HEK293T (cell line): ENCODE measurements around the gene PROZ.

Experiments
- CTCF ChIA-PET: fragments of 350-600 bp; formaldehyde crosslinking; extraction: SDS; loops from one replicate; lab custom pipeline; 2021; ENCODE audit warnings: antibody characterized with exemption, inconsistent platforms; lab: Yijun Ruan, JAX
- POLR2A ChIA-PET: fragments of 350-600 bp; formaldehyde crosslinking; extraction: SDS; loops from one replicate; lab custom pipeline; 2020; ENCODE audit warnings: antibody characterized with exemption, inconsistent platforms; lab: Yijun Ruan, JAX
- DNase-seq: peaks from one replicate; pipeline ENCODE4 v3.0.0; 2012; ENCODE audit warnings: mixed read lengths; ENCODE audit errors: extremely low spot score
- ARNT ChIP-seq: fragments of 450-650 bp; IDR thresholded peaks from 2 replicates; pipeline ENCODE4 v1.6.1; 2017; ENCODE audit warnings: mild to moderate bottlenecking
- BHLHE40 ChIP-seq: fragments of 450-650 bp; IDR thresholded peaks from 2 replicates; pipeline ENCODE4 v1.6.1; 2016; ENCODE audit warnings: mild to moderate bottlenecking, moderate library complexity, borderline replicate concordance
- CTBP1 ChIP-seq: fragments of 450-650 bp; IDR thresholded peaks from 2 replicates; pipeline ENCODE4 v1.6.1; 2016; ENCODE audit warnings: borderline replicate concordance
- ELF4 ChIP-seq: fragments of 450-650 bp; IDR thresholded peaks from 2 replicates; pipeline ENCODE4 v1.6.1; 2017; ENCODE audit warnings: antibody characterized with exemption
- FOXA1 ChIP-seq: fragments of 450-650 bp; IDR thresholded peaks from 2 replicates; pipeline ENCODE4 v1.6.1; 2016; ENCODE audit warnings: mild to moderate bottlenecking
- FOXK2 ChIP-seq: fragments of 450-650 bp; IDR thresholded peaks from 2 replicates; pipeline ENCODE4 v1.6.1; 2016; ENCODE audit warnings: mild to moderate bottlenecking
- FOXM1 ChIP-seq: fragments of 450-650 bp; IDR thresholded peaks from 2 replicates; pipeline ENCODE4 v1.6.1; 2017; ENCODE audit warnings: mild to moderate bottlenecking, borderline replicate concordance
- HDGF ChIP-seq: fragments of 450-650 bp; IDR thresholded peaks from 2 replicates; pipeline ENCODE4 v1.6.1; 2017; ENCODE audit warnings: antibody characterized with exemption, borderline replicate concordance
- L3MBTL2 ChIP-seq: fragments of 450-650 bp; conservative IDR thresholded peaks from 2 replicates; pipeline ENCODE4 v1.6.1; 2016; ENCODE audit warnings: mild to moderate bottlenecking
- LEF1 ChIP-seq: fragments of 450-650 bp; IDR thresholded peaks from 2 replicates; pipeline ENCODE4 v1.6.1; 2017; ENCODE audit warnings: mild to moderate bottlenecking, borderline replicate concordance
- NFRKB ChIP-seq: fragments of 450-650 bp; IDR thresholded peaks from 2 replicates; pipeline ENCODE4 v1.6.1; 2016; ENCODE audit warnings: mild to moderate bottlenecking, moderate library complexity
- SP1 ChIP-seq: fragments of 450-650 bp; IDR thresholded peaks from 2 replicates; pipeline ENCODE4 v1.6.1; 2017
- SUZ12 ChIP-seq: fragments of 450-650 bp; IDR thresholded peaks from 2 replicates; pipeline ENCODE4 v1.6.1; 2016; ENCODE audit warnings: mild to moderate bottlenecking
- TARDBP ChIP-seq: fragments of 450-650 bp; IDR thresholded peaks from 2 replicates; pipeline ENCODE4 v1.6.1; 2016
- ZNF384 ChIP-seq: fragments of 450-650 bp; IDR thresholded peaks from 2 replicates; pipeline ENCODE4 v1.6.1; 2016
- TF ChIP-seq, protein P1 (sequence below): fragments of 450-650 bp; IDR thresholded peaks from 2 replicates; pipeline ENCODE4 v1.6.1; 2016

The PROZ gene

DNA sequence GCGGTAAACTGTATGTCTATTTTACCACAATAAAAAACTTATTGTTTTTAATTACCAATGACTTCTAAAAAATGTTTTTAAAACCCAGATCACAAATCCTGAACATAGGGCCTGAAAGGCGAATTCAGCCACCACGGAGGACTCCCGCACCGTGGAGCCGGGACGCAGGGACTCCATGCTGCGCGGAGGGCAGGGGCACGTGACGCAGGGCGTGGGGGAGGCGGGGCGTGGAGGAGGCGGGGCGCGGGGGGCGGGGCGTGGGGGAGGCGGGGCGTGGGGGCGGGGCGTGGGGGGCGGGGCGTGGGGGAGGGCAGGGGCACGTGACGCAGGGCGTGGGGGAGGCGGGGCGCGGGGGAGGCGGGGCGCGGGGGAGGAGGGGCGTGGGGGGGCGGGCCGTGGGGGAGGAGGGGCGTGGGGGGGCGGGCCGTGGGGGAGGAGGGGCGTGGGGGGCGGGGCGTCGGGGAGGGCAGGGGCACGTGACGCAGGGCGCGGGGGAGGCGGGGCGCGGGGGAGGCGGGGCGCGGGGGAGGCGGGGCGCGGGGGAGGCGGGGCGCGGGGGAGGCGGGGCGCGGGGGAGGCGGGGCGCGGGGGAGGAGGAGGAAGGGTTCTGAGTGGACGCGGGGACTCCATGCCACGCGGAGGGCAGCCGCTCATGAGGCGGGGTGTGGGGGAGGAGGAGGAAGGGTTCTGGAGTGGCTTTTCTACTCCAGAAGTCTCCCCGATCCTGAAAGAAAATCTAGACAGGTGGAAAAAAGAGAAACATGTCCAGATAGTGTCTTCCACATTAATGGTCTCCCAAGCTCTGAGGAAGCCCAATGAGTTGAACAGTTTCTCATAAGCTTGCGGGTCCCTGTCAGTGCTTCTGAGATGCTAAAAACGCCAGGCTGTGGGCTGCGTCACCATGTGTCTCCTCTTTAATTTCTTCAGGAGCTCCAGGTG is 4.4 kb upstream of the PROZ start:
- ChIA-PET CTCF (no interaction called here), POLR2A (no interaction called here)
- TF ChIP-seq L3MBTL2 (0 out of 2 replicates have a peak, but pooled peaks have one; percentile 18), SP1 (no peak)
- TF ChIP-seq, protein P1, sequence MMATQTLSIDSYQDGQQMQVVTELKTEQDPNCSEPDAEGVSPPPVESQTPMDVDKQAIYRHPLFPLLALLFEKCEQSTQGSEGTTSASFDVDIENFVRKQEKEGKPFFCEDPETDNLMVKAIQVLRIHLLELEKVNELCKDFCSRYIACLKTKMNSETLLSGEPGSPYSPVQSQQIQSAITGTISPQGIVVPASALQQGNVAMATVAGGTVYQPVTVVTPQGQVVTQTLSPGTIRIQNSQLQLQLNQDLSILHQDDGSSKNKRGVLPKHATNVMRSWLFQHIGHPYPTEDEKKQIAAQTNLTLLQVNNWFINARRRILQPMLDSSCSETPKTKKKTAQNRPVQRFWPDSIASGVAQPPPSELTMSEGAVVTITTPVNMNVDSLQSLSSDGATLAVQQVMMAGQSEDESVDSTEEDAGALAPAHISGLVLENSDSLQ, result no peak

DNA sequence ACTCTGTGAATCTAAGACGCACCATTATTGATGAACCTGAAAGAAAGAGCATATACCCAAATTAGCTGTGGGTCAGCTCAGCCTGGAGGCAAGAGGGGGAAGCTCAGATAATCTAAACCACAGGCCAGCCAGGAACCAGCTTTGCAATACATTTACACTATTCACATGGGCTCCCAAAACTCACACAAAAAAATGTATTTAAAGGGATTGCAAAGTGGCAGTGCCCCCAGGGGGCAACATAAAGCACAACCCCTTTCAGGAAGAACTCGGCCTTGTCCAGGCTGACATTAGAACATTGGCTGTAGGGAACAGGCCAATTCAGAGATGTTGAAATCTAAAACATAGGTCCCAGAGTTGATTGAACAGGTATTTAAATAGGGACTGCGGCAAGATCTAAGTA is 3.2 kb upstream of the PROZ start:
- CTCF ChIA-PET, result no interaction called here
- DNase-seq, result no peak

More for the DNA sequence above, 4.4 kb upstream of the PROZ start:
- DNase-seq, result peak; percentile 57

DNA sequence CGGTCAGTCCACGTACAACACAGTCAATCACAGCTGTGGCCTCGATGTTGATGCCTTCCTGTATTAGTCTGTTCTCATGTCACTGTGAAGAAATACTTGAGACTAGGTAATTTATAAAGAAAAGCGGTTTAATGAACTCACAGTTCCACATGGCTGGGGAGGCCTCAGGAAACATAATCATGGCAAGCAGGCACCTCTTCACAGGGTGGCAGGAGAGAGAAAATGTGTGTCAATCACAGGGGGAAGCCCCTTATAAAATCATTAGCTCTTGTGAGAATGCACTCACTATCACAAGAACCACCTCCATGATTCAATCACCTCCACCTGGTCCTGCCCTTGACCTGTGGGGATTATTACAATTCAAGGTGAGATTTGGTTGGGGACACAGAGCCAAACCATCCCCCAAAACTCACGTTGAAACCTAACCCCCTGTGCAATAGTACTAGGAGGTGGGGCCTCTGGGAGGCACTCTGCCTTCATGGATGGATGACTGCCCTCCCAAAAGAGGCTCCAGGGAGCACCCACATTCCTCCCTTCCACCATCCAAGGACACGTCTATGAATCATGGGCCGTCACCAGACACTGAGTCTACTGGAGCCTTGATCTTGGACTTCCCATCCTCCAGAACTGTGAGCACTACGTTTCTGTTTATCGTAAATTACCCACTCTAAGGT is 2.3 kb upstream of the PROZ start:
- ChIA-PET POLR2A (no interaction called here), CTCF (no interaction called here)
- TF ChIP-seq FOXM1 (no peak), HDGF (no peak), SUZ12 (no peak), FOXK2 (no peak)
- DNase-seq, result no peak

More for the DNA sequence above, 3.2 kb upstream of the PROZ start:
- TF ChIP-seq LEF1 (no peak), CTBP1 (no peak)
- POLR2A ChIA-PET, result no interaction called here

DNA sequence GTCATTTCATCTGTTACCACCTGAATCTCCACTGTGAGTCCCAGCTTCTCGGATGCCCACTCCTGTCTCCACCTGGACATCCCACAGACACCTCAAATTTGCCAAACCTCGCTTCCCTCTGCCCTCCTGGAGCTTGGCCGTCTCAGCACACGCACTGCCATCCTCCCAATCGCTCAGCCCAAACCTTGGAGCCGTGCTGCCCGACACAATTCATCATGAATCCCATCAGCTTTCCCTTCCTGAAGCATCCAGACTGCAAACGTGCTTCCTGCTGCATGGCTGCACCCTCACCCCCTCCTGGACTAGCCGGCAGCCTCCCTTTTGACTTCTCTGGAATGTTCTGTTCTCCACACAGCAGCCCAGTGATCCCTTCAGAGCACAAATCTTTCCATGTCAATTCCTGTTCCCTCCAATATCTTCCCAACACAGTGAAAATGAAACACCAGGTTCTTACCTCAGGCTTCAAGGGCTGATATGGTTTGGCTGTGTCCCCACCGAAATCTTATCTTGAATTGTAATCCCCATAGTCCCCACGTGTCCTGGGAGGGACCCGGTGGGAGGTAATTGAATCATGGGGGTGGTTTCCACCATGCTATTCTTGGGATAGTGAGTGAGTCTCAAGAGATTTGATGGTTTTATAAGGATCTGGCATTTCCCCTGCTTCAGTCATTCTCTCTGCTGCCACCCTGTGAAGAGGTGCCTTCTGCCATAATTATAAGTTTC is 1.1 kb upstream of the PROZ start:
- POLR2A ChIA-PET, result no interaction called here
- no peak for DNase-seq
- TF ChIP-seq SUZ12 (no peak), HDGF (no peak), FOXA1 (no peak), LEF1 (no peak)
- CTCF ChIA-PET, result no interaction called here

DNA sequence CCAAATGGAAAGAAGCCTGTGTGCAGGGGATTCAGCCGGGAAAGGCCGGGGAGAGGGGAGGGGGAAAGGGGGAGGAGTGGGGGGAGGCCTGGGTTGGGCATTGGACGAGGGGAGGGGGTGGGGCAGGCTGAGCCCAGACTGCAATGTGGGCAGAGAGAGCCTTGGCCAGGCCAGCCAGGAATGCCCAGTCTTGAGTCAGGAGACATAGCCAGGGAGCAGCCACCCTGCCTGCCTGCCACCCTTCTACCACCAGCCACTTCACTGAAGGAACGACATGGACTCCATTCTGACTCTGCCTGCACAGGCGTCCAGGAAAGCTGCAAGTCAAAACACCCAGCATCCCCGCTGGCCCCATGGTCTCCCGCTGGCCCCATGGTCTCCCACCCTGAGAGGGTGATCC is 498 bp downstream of the PROZ start:
- ChIA-PET POLR2A (no interaction called here), CTCF (no interaction called here)
- TF ChIP-seq NFRKB, result no peak
- no peak for TF ChIP-seq FOXK2
- TF ChIP-seq LEF1, result no peak
- TF ChIP-seq FOXM1, result no peak
- no peak for TF ChIP-seq ZNF384
- TF ChIP-seq, protein P1, result no peak
- TF ChIP-seq SUZ12, result no peak
- no peak for TF ChIP-seq FOXA1
- TF ChIP-seq CTBP1, result no peak
- no peak for TF ChIP-seq BHLHE40
- no peak for TF ChIP-seq HDGF
- no peak for TF ChIP-seq SP1
- no peak for TF ChIP-seq ELF4
- TF ChIP-seq L3MBTL2, result no peak
- TF ChIP-seq ARNT, result no peak
- no peak for TF ChIP-seq TARDBP
- DNase-seq, result no peak

DNA sequence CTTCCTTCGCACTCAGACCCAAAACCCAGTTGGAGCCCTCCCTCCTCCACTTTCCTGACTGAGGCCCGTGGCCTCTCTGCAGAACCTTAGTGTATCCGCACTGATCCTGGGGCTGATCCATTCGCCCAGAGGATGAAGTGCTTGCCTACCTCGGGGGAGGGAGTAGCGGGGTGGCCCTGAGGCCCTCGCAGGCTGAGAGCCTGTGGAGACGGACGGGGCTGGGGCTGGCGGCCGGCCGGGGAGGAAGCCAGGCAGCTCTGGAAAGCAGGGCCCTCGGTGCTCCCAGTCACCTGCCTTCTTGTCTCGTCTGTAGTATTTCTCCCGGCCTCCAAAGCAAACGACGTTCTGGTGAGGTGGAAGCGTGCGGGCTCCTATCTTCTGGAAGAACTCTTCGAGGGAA is 1.3 kb downstream of the PROZ start:
- TF ChIP-seq ELF4 (no peak), SP1 (no peak), L3MBTL2 (no peak), CTBP1 (no peak), TARDBP (no peak), ZNF384 (no peak), FOXM1 (no peak), NFRKB (no peak)
- ChIA-PET CTCF (no interaction called here), POLR2A (no interaction called here)
- no peak for DNase-seq

DNA sequence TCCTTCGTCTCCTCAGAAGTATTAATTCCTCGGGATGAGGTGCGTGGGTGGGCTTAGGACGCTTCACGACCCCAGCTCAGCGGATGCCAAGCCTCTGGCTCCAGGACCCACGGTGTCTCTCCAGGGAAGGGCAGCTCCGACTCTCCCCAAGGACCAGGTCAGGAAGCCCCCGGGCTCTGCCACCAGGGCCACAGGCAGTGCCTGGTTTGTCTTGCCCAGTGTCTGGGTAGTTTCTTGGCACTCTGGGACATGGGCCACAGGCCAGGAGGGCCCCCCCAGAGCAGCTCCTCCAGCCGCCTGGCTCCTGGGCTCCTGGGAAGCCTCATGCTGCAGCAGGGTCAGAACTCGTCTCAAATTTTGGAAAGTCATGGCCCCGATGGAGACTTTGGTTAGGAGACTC is 2.5 kb downstream of the PROZ start:
- POLR2A ChIA-PET, result no interaction called here
- CTCF ChIA-PET, result no interaction called here
- no peak for DNase-seq
- TF ChIP-seq L3MBTL2 (no peak), BHLHE40 (no peak), SP1 (no peak), LEF1 (no peak), ARNT (no peak), FOXA1 (no peak), NFRKB (no peak)
